Esophagus squamous epithelium (tissue), 4 donors: ENCODE results near the gene CCND1.

Source experiments
- POLR2A ChIP-seq, 4 donors: fragments of 450-650 bp; IDR thresholded peaks; one replicate each; pipeline ENCODE4 v1.6.1; 2017; ENCODE audit warnings: antibody characterized with exemption in 4 of 4, mild to moderate bottlenecking in 4 of 4, moderate library complexity in 3 of 4
- TF ChIP-seq, protein P1 (sequence below), 6 experiments: fragments of 450-650 bp in 4 of 6; fragments of 200-600 bp in 2 of 6; sonication (generic) in 2 of 6; IDR thresholded peaks; one replicate each; pipeline ENCODE4 v1.5.1; 2016 to 2019; ENCODE audit warnings: antibody characterized with exemption in 6 of 6, mild to moderate bottlenecking in 4 of 6, moderate library complexity in 4 of 6

DNA sequence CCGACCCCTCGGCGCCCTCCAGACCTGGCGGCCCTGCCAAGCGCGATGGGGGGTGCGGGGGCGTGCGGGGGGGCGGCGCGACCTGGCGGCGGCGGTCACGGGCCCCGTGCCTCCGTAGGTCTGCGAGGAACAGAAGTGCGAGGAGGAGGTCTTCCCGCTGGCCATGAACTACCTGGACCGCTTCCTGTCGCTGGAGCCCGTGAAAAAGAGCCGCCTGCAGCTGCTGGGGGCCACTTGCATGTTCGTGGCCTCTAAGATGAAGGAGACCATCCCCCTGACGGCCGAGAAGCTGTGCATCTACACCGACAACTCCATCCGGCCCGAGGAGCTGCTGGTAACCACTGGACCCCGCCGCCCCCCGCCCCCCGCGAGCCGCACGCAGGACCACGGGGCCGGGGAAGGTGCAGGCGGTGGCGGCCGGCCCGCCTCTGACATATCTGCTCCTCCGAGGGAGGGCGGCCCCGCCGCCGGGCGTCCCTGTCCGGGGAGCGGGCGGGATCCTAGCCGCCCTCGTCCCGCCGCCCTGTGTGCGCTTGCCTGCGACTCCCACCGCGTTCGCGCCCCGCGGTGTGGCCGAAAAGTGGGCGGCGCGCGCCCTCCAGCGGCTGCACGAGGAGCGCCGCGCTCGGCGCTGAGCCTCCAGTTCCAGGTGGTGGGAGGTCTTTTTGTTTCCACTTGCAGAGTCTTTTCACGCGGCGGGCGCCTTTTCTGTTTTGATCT is 2.1 kb downstream of the CCND1 start:
- TF ChIP-seq, protein P1, sequence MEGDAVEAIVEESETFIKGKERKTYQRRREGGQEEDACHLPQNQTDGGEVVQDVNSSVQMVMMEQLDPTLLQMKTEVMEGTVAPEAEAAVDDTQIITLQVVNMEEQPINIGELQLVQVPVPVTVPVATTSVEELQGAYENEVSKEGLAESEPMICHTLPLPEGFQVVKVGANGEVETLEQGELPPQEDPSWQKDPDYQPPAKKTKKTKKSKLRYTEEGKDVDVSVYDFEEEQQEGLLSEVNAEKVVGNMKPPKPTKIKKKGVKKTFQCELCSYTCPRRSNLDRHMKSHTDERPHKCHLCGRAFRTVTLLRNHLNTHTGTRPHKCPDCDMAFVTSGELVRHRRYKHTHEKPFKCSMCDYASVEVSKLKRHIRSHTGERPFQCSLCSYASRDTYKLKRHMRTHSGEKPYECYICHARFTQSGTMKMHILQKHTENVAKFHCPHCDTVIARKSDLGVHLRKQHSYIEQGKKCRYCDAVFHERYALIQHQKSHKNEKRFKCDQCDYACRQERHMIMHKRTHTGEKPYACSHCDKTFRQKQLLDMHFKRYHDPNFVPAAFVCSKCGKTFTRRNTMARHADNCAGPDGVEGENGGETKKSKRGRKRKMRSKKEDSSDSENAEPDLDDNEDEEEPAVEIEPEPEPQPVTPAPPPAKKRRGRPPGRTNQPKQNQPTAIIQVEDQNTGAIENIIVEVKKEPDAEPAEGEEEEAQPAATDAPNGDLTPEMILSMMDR (IDR thresholded peaks at IDR 0.05) = peak; percentile 83 to 97 (median 94)
- TF ChIP-seq POLR2A (IDR thresholded peaks at IDR 0.05) = peak in 1 of 4 donors; percentile 26
